HG03039 (cell line): Measurements from ENCODE around the gene COL23A1.
"Not testable (repeated sequence)": the region's sequence is repeated elsewhere in the genome, so short reads cannot be mapped to it uniquely, and the experiment has no call there.

ENCODE experiments used
- ATAC-seq: cut with Tn5 transposase; IDR thresholded peaks from one replicate; pipeline ENCODE4 v1.9.1; 2021; ENCODE audit warnings: mild to moderate bottlenecking, moderate library complexity; ENCODE audit not compliant: unreplicated experiment

COL23A1 gene

DNA sequence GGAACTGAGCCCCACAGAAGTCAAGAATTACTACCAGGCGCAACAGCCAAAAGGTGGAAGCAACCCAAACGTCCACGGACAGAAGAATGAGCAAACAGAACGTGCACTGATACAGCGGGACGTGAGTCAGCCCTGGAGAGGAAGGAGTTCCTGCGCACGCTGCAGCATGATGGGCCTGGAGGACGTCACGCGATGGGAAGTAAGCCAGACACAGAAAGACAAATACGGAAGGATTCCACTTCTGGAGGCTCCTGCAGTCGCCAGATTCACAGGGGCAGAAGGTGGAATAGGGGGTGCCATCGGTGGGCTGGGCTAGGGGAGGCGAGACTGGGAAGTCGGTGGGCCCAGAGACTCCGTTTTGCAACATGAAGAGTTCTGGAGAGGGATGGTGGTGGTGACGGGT, 277.3 kb downstream of the COL23A1 start:
- ATAC-seq: no peak

DNA sequence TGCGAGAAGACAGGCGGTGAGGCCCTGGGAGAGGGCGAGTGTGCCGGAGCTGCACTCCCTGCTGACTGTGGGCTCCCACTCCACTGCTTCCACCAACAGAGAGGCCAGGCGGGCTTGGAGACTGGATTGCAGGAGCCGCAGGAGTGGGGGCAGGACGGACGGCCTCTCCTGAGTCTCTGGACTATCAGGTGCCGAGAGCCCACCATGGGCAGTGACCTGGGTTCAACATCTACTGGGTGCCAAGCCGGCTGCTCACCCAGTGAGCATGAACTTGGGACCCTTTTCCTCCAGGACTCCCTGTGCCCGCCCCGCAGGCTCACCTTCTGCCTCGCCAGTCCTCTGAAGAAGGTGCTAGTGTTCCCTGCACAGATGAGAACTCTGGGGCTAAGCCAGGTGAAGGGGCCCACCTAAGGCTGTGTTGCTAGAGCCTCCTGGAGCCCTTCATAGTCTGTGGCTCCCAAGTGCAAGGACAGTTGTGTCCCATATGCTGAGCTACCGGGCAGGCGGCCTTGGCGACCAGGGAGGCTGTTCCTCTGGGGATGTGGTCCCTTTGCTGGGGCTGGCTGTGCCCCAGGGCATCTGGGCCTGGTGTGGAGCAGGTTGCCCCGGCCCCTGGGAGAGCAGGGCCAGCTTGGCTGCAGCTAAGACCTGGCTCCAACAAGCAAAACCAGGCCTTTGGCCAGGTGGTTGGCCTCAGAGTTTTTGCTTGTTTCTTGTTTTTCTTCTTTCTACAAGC, 279.9 kb downstream of the COL23A1 start:
- ATAC-seq: no peak

DNA sequence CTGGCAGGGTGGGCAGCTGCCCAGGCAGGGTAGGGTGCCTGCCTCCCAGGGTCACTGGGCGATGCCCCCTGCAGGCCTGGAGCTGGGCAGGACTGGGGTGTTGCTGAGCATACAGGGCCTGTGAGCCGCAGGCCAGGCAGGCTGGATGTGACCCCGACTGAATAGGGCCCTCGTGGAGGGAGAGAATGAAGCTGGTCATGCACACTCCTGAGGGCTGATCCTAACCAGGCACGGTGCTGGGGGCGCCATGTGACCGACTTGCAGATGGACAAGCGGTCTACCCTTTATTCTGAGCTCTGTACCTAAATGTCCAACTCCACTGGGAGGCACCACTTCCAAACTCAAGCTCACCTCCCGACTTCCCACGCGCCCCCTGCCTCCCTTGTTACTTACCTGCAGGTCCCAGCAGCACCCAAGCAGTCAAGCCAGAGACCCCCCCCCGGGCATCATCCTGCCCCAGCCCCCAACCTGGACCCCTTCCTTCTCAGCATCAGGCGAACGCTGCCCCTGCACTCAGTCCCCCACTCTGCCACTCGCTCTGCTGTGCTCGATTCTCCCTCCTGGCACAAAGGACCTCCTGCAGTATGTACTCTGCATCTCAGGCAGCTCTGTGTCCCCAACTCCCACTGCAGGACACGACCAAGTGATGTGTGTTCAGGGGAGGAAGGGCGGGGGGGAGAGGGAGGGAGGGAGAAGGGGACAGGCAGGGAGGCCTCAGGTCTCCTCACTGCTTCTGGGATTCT, 280.8 kb downstream of the COL23A1 start:
- ATAC-seq: no peak

DNA sequence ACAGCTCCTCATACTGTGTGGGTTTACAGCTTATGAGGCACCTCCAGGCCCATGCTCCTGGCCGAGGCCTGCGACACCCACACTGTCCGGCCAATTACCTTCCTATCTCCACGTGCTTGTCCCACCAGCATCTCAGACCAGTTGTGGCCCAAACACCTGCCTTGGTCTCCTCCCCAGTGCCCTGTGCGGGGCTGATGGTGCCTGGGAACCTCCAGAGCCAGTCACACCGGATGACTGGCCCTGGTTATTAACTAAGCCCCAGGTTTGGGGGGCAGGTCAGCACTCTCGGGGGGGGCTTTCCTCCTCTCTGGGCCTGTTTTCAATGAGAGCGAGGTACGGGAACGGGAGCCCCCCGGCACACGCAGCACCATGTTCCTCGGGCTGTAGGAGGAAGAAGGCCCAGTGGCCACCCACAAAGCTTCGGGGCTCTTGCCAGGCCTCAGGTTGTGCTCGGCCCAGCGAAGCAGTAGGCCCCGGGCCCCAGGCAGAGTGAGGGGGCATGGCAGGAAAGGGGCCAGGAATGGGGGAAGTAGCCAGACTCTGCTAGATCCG, 281.6 kb downstream of the COL23A1 start:
- ATAC-seq: no peak

DNA sequence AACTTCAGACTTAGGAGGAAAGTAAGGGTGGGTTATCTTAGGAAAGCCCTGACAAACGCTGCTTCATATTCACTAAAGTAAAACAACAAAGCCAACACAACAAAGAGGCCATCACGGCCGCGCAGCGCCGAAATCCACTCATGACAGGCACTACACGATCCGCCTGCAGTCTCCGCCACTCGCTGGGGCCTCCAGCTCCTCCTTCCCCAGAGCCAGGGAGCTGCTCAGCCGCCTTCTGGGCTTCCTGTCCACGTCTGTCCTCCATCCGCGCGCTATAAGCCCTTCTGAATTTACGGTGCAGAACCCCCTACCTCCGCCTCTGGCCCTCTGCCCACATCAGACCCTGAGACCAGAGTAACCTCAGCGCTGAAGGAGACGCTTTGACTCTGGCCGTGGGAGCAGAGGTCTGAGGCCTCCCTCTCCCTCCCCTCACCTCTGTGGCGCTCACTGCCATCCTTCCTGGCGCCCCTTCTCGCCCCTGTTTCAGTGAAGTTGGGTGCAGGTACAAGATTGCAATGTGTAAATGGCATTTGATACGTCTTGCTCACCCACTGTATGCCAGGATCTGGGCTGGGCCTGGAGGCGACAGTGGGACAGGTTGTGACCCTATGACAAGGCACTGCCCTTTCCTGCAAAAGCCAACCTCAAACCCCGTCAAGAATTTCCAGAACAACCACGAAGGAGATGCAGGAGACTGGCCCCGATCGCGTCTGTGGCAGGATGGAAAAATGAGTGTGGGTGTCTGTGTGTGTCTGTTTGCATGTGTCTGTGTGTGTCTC, 282.7 kb downstream of the COL23A1 start:
- ATAC-seq: no peak

DNA sequence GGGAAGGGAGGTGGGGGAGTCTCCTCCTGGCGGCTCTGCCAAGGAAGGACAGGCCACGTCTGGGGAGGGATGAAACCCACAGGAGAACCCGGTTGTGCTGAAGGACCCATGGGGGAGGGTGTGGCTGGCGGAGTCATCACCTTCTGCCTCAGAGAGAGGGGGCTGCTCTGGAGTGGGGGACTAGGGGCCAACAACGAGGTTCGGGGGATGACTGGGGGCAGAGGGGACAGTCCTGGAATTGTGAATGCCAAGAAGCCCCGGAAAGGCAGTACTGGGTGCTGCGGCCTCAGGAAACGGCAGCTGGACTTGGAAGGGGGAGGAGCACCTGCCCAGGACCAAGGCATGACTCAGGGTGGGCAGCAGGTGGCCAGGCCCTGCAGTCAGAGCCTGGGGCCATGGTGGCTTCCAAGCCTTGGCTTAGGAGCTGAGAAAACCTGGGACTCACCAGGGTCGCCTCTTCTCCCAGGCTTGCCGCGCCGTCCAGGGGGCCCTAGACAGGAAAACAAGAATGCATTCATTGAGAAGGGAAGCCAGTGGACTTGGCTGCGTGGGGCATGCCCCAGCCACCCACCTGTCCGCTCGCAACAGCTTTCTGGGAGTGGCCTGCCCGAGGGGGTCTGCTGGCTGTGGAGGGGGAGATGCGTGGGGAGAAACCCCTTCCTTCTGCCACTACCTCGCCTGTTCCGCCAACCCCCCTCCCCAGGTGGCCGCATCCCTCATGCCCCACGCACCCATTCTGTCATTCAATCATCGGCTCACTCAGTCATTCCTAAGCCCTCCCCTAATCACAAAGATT, 283.6 kb downstream of the COL23A1 start:
- no peak for ATAC-seq

DNA sequence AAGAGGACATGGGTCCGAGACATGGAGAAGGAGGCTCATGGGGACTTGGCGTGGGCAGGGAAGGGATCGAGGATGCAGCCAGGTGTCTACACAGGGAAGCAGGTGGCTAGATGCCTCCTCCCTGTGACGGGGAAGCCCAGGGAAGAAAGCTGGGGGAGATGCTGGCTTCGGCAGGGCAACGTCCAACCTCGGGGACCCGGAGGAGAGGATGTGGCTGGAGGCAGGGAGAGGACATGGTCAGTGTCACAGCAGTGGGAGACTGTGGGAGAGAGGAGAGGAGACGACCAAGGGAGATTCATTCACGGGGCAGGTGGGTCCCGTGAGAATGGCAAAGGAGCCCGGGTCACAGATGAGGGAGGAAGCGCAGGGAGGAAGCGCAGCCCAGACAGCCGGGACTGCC, 284.4 kb downstream of the COL23A1 start:
- no peak for ATAC-seq

DNA sequence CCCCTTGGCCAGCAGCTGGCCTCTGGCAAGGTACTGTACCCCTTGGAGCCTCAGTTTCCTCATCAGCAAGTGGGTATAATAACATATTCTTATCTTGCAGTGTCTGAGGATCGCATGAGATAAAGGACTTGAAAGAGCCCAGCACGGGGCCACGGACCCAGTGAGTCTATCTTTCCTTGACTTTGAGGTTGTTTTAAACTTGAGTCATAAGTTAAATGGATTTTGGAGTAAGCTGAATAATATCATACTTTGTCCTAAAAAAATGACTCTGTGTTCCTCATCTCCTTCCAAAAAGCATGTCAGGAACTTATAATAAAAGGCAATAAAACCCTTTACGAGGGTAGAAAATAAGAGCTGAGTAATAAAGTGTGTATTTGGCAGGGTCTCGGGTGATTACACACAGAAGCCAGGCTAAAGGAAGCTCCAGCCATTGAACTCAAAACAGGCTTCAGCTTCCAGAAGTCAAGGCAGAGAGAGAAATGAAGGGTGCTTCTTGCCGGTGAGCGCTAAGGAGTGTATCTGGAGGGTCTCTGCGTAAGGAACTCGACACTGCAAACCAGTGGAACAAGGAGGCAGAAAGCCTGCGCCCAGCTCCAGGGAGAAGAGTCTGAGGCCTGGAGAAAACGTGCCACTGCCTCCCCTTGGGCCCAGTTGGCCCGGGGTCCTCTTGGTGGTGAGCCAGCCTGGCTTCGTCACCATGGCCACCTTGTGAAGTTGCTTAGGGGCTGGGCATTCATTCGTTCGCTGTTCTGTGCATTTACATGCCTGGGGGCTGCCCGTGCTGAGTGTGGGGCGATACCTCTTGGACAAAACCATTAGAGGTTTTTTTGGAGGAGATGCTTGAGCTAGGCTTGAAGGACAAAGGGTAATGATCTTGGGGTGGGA, 285.2 kb downstream of the COL23A1 start:
- ATAC-seq: no peak

DNA sequence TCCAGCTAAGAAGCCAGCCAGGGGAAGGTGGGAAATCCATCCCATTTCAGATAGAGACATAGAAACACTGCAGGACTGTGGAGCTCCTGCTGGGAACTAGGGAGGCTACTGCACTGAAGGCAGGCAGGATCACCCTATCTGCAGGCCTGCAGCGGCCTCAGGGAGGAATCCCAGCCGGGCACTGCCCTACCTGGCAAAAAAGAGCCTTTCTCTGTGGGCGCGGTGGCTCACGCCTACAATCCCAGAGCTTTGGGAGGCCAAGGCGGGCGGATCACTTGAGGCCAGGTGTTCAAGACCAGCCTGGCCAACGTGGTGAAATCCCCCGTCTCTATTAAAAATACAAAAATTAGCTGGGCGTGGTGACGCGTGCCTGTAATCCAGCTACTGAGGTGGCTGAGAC, 286.2 kb downstream of the COL23A1 start:
- no peak for ATAC-seq

DNA sequence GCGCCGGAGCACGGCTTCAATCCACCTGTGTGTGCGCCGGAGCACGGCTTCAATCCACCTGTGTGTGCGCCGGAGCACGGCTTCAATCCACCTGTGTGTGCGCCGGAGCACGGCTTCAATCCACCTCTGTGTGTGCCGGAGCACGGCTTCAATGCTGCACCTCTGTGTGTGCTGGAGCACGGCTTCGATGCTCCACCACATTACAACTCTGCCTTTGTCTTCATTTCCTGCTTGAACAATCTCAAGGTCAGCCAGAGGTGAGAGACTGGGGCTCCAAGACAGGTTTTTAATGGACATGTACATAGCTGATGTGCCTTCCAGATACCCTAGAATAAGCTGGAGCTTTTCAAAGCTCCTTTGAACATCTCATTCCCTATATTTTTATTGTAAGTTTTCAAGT, 287.9 kb downstream of the COL23A1 start:
- ATAC-seq: not testable (repeated sequence)

DNA sequence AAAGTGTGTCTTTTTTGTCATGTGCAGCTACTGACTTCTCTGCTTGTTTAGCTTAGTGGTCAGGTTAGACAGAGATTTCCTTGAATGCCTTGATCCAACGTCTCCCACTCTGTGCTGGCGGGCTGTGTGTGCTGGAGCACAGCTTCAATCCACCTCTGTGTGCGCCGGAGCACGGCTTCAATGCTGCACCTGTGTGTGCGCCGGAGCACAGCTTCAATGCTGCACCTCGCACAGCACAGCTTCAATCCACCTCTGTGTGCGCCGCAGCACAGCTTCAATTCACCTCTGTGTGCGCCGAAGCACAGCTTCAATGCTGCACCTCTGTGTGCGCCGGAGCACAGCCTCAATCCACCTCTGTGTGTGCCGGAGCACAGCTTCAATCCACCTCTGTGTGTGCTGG, 288.6 kb downstream of the COL23A1 start:
- ATAC-seq: no peak

DNA sequence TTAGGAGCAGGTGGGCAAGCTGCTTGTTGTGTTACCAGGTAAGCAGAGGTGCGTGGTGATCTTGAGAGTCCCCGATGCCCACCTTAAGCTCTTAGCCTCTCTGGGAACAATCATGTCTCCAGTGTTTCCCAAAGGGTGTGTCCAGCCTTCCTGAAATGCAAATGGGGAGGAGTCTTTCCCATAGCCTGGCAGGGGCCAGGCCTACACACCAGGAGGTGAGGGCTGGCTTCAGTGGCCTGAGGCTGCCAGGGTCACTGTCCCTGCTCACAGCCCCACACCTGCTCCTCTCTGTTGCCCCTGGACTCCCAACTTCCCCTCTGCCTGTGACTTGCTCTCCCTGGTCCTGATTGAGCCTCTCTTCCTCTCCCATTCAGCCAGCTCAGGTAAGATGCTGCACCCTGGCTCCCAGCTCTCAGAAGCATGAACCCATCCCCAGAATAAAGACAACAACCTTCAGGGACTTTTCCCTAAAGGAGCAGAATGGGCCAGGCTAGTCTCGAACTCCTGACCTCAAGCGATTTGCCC, 291.8 kb downstream of the COL23A1 start:
- no peak for ATAC-seq

DNA sequence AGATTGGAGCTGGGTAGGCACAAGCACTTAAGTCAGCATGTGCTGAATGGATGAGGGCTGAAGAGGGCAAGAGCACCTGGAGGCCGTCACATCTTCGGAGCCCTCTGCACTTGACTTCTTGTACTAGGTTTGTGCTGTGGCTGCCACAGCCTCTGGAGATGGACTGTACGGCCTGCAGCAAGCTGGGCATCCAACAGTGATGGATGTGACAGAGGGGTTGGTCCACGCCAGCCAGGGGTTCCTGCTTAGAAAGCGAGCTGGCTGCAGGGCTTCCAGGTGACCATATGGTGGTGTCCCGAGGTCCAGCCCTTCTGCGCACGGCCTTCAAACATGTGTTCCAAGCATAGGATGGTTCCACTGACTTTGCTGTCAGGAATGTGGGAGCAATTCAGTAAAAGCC, 292.4 kb downstream of the COL23A1 start:
- ATAC-seq: no peak

DNA sequence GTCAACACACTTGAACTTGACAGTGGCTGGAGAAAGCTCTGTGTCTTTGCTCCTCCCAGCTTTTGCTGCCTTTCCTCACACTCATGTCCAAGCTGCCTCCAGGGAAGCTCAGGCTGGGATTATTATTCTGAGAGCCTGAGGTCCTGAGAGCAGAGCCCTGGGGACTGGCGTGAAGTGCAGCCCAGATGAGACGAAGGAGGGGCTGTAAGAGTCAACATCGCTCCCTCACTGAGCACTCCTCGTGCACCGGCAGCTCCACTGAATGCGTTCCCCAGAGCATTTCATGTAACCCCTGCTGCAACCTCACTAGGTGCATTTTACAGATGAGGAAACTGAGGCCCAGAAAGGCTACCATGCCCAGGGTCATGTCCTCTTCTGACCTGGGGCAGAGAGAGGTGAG, 294.1 kb downstream of the COL23A1 start:
- ATAC-seq: no peak

DNA sequence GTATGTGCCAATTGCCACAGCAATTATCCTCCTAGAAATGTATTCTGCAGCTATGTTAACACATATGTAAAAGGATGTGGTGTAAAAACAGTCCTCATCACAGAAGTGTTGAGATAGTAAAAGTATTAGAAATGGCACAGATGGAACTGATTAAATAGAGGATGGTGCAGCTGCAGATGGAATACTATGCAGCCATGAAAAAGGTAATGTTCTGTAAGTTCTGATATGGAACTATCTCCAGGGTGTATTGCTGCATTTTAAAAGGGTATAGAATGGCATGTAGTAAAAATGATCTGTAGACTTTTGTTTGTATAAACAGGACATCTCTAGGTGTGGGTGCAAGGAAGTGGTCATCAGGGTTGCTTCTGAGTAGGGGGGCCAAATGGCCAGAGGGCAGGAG, 294.6 kb downstream of the COL23A1 start:
- no peak for ATAC-seq

DNA sequence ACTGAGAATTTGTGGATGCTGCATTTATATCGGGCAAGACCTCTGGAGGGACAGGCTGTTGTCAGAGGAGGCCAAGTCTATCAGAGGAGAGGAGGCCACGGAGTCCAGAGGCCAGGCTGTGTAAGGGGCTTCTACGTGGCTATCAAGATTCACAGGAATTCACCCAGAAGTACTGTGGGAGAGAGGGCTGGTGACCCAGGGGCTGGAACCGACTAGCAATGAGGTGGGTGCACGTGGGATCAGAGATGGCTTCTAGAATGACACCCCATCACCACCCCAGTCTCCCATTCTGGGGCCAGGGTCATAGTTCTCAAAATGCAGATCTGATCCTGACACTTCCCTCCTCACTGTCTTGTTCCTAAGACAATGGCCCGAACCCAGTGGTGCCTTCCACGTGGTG, 296.4 kb downstream of the COL23A1 start:
- no peak for ATAC-seq

DNA sequence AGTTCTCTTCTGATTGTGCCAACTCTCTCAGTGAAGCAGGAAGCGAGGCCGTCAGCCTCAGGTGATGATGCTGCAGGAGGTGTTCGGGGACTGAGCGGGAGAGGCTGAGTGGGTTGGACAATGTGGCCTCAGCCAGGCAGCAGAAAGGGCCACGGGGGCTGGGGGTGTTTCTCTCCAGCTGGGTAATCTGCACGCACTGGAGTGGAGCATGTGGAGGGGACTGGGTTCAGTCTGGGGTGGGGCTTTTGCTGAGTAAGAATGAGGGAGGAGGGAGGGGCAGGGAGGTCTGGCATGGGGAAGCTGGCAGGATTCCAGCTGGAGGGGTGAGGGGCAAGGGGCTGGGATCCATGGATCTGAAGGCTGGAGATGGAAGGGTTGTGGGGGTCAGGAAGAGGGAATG, 296.8 kb downstream of the COL23A1 start:
- ATAC-seq: no peak

DNA sequence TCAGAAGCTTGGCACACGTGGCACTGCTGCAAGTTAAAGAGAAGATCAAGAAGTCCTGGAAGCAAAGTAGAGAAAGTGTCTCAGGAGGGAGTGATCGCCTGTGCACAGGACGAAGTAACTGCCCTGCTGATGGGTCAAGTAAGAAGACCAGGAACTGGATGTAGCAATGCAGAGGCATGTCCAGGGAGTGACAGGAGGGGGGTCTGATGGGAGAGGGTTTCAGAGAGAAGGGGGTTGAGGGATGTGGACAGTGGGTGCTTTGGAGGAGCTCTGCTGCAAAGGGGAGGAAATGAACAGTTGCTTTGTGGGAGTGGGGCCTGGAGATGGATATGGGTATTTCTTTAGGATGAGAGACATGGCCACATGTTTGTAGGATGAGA, 297.4 kb downstream of the COL23A1 start:
- no peak for ATAC-seq

DNA sequence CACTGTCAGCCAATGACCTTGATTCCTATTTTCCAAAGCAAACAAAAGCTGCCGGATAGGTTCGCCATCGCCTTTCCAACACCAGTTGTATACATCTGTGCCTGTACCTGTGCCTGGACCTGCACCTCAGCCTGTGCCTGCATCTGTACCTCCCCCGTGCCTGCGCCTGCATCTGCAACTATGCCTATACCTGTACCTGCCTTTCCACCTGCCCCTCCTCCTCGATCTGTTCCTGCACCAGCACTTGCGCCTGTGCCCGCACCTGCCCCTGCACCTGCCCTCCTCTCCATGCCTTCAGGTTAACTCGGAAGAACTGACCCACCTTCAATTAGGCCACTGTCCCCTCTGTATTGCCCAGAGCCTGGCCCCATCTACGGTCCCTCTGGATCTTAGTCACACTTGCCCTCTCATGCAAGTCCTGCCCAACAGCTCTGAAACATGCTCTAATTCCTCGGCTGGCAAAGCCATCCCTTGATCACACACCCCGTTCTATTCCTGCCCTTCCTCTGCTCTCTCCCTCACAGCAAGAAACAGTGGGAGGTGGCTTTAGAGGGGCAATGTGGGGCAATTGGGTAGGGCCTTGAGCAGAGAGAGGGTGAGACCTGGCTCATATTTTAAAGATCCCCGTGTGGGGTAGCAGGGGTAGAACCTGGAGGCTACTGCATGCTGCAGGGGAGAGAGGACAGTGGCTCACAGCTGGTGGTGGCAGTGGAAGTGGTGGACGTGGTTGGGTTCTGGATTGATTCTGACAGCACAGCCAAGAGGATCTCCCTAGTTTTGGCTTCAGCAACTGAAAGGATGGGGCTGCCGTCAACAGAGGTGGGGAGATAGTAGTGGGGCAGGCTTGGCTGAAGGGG, 298.0 kb downstream of the COL23A1 start:
- no peak for ATAC-seq
